Urinary bladder (tissue), 4 donors: ENCODE data around the gene SERPINC1. TPM values are rescaled to one million over a fixed set of nuclear protein-coding genes. Genes with fewer than 3 reads are reported as not detected.
"Not testable (repeated sequence)": the region's sequence is repeated elsewhere in the genome, so short reads cannot be mapped to it uniquely, and the experiment has no call there.

Experiments used
- DNase-seq: peaks from one replicate; pipeline ENCODE4 v3.0.0-alpha.2; 2015; ENCODE audit errors: extremely low spot score
- H3K27ac ChIP-seq: one replicate; pipeline ENCODE4 v1.5.1; 2013; ENCODE audit warnings: low read depth, mild to moderate bottlenecking, moderate library complexity
- H3K36me3 ChIP-seq: one replicate; pipeline ENCODE4 v1.6.1; 2013; ENCODE audit warnings: mild to moderate bottlenecking, moderate library complexity; ENCODE audit not compliant: insufficient read depth
- H3K4me1 ChIP-seq: one replicate; pipeline ENCODE4 v1.6.1; 2013; ENCODE audit warnings: mild to moderate bottlenecking, moderate library complexity; ENCODE audit not compliant: insufficient read depth
- H3K4me3 ChIP-seq: one replicate; pipeline ENCODE4 v1.5.1; 2013; ENCODE audit warnings: low read depth, low read length
- WGBS: extraction: QIAGEN DNeasy Blood & Tissue Kit; methylation state at CpG from one replicate; pipeline ENCODE4 v1.1.7; 2013; 5-methylcytosine and 5-hydroxymethylcytosine counted together
- polyA plus RNA-seq: library from polyadenylated mRNA; stranded (reverse); fragments of 200-250 nt; gene quantifications from one replicate; pipeline ENCODE4 v1.2.3, GENCODE V29; 2013
- small RNA-seq: library from RNA; depleted of rRNA; stranded (forward); fragments of <200 nt; gene quantifications from one replicate; pipeline ENCODE3, GENCODE V24; 2014
- total RNA-seq: library from RNA; depleted of rRNA; stranded (reverse); fragments of >200 nt; gene quantifications from one replicate; pipeline ENCODE4 v1.2.3, GENCODE V29; 2014
- donor health status: healthy with polysubstance abuse.
- donor health status: healthy.

SERPINC1 gene
- total and polyA plus RNA-seq, 2 donors: 1.4 TPM; not detected in 1

DNA sequence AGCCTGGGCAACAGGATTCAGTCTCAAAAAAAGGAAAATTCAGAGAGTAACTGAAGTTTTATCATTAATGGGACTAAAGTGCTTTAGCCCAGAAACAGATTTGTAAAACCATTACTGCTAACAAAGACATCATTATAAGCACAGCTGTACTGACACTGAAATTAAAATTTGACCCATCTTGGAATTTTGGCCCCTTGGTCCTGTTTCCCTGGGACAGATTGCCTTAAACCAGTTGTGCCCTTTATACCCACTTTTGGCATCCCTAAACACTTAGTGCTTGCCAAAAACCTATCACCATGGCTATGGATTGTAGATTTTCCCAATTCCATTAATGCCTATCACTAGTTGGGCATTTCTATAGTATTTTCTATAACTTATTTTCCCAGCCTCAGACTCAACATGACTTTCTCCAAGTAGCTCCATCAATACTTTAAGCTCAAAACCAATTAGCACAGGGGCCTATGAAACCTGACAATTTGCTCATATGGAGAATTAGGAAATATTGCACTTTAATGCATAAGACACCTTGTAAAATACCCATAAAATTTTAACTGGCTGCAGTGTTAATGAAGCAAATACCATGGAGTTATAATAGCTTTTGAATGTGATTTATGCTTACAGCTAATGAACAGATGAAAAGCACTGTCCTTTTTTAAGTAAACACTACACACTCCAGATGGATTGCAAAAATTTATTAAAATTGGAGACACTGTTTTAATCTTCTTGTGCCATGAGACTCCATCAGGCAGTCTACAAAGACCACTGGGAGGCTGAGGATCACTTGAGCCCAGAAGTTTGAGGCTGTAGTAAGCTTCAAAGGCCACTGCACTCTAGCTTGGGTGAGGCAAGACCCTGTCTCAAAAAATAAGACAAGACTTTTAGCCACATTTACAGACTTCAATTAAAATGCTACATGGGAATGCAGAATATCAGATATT lies 53.6 kb downstream of the SERPINC1 start:
- Histone ChIP-seq H3K4me3 (no peak overlapping the region), H3K36me3 (peaks cover 6% of the 10 kb centered on the region), H3K4me1 (no peaks in the 10 kb centered on the region), H3K27ac (no peak overlapping the region)
- DNase-seq: no peak

DNA sequence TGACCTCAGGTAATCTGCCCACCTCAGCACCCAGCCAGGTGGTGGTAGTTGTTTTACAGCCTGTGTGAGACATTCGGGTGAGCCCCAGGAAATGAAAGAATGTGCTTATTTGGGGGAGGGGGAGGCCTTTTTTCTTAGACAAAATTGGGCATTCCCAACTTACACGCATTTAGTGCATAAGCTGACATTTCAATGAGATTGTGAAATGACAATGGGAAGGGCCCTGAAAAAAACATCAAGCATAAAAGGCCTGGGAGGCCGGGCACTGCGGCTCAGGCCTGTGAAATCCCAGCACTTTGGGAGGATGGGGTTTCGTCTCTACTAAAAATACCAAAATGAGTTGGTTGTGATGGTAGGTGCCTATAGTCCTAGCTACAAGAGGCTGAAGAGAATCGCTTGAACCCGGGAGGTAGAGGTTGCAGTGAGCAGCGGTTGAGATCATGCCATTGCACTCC lies 54.3 kb downstream of the SERPINC1 start:
- peaks cover 6% of the 10 kb centered on the region for H3K36me3 ChIP-seq

DNA sequence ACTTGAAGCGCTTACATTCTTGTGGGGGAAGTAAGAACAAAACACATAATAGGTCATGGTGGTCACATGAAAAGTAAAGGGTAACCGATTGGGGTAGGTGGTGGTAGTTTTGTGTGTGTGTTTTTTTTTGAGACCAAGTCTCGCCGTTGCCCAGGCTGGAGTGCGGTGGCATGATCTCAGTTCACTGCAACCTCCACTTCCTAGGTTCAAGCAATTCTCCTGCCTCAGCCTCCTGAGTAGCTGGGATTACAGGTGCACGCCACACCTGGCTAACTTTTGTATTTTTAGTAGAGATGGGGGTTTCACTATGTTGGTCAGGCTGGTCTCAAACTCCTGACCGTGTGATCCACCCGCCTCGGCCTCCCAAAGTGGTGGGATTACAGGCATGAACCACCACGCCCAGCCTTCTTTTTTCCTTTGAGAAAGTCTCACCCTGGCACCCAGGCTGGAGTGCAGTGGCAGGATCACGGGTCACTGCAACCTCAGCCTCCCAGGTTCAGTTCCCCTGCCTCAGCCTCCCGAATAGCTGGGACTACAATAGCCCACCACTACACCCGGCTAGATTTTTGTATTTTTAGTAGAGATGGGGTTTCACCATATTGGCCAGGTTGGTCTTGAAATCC lies 54.9 kb downstream of the SERPINC1 start:
- DNase-seq, H3K4me3 ChIP-seq, H3K4me1 ChIP-seq, H3K36me3 ChIP-seq, H3K27ac ChIP-seq: not testable (repeated sequence)
- 81% methylated on average over 13 of the region's 13 CpGs for WGBS

More for the DNA sequence above, 54.3 kb downstream of the SERPINC1 start:
- no peak for DNase-seq
- H3K4me3 ChIP-seq: no peak overlapping the region
- H3K4me1 ChIP-seq: no peaks in the 10 kb centered on the region
- no peak overlapping the region for H3K27ac ChIP-seq
- WGBS: 67% methylated on average over 8 of the region's 8 CpGs

DNA sequence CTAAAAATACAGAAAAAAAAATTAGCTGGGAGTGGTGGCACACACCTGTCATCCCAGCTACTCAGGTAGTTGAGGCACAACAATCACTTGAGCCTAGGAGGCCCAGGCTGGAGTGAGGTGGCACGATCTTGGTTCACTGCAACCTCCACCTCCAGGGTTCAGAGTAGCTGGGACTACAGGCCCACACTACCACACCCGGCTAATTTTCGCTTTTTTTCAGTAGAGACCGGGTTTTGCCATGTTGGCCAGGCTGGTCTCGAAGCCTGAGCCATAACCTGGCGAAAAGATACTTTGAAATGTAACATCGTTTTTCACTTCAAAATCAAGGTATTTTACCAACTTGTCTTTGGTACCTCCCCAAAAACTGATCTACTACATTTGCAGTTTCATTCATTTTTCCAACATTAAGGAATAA lies 55.4 kb downstream of the SERPINC1 start:
- peaks cover 9% of the 10 kb centered on the region for H3K36me3 ChIP-seq
- no peak overlapping the region for H3K27ac ChIP-seq
- no peaks in the 10 kb centered on the region for H3K4me1 ChIP-seq
- DNase-seq: no peak
- no peak overlapping the region for H3K4me3 ChIP-seq
- WGBS: 93% methylated on average over 7 of the region's 7 CpGs

DNA sequence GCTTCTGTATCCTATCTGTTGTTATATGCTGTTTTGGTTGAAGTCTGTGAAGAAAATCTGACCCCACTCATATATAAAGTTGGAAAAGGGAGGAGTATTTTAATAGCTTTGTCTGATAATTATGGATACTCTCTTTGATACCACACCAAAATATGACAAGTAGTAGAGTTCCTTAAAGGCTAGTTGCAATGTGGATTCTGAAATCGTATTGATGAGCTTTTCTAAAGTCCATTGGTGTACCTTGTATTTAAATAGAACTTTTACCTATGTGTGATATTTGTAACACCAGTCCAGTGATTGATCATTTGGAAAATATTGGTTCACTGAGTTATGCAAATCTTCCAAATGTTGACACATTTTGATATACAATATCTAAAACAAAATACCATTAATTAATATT lies 57.1 kb downstream of the SERPINC1 start:
- H3K4me1 ChIP-seq: no peaks in the 10 kb centered on the region
- 87% methylated on average over 1 of the region's 1 CpG for WGBS
- H3K4me3 ChIP-seq: no peak overlapping the region
- peaks cover 9% of the 10 kb centered on the region for H3K36me3 ChIP-seq
- no peak for DNase-seq
- no peak overlapping the region for H3K27ac ChIP-seq

DNA sequence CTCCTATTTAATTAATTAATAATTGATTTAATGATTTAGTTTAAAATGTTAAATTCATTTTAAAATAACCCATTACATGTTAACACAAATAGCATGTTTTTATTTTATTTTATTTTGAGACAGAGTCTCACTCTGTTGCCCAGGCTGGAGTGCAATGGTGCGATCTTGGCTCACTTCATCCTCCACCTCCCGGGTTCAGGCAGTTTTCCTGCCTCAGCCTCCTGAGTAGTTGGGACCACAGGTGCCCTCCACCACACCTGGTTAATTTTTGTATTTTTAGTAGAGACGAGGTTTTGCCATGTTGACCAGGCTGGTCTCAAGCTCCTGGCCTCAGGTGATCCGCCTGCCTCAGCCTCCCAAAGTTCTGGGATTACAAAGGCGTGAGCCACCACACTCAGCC lies 57.6 kb downstream of the SERPINC1 start:
- H3K27ac ChIP-seq, H3K4me1 ChIP-seq, DNase-seq, H3K4me3 ChIP-seq, H3K36me3 ChIP-seq: not testable (repeated sequence)
- WGBS: 95% methylated on average over 5 of the region's 5 CpGs

DNA sequence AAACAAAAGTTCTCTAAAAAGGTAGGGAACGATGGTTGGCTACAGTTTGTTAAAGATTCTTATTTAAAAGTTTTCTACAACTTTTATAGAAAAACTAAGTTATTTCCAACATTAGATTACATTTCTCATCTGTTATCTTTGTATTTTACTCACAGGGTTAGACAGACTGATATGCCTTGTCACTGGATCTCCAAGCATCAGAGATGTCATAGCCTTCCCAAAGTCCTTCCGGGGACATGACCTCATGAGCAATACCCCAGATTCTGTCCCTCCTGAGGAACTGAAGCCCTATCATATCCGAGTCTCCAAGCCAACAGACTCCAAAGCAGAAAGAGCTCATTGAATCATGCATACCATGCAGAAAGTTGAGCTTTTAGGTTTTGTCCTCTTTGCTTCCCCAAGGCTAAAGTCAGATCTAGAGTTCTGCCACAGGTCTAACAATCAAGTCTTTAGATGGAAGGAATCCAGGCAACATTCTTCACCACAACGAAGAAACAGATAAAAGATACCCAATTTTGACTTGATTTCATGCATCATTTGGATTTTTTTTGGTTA lies 59.7 kb downstream of the SERPINC1 start:
- 76% methylated on average over 4 of the region's 4 CpGs for WGBS
- H3K4me3 ChIP-seq: no peak overlapping the region
- H3K27ac ChIP-seq: no peak overlapping the region
- no peaks in the 10 kb centered on the region for H3K4me1 ChIP-seq
- no peak for DNase-seq
- H3K36me3 ChIP-seq: peaks cover 8% of the 10 kb centered on the region

DNA sequence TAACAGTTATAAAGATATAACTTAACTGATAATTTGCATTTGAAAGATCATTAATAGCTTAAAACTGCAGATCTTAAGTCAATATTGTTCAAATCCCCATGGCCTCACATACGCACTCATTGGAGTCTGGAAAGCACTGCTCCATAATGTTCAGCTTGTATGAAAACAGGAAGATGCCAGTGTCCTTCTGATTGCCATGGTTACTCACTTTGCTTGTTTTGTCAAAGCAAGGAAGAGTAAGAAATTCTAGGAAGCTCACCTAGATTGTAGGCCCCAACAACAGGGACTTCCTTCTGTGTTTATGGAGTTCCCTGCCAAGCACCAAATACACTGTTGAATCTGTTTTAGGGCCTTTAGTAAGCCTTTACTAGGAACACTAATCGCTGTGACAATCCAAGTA lies 60.2 kb downstream of the SERPINC1 start:
- DNase-seq: no peak
- Histone ChIP-seq H3K36me3 (peaks cover 8% of the 10 kb centered on the region), H3K27ac (no peak overlapping the region), H3K4me3 (no peak overlapping the region), H3K4me1 (no peaks in the 10 kb centered on the region)
- WGBS: 85% methylated on average over 2 of the region's 2 CpGs

DNA sequence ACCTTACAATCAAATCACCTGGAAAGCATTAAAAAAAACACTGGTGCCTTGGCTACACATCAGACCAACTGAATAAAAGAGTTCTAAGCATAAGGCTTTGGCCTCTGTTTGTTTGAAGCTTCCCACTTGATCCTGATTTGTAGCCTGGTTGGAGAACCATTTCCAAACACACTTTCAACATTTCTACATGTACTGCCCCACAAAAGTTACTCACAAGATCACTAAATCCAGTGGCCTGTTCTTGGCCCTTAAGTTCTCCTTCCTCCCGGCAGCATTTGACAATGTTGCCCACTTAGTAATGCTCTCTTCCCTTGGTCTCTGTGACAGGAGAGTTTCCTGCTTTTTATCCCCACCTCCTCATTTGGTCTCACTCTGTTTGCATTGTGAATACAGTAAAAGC lies 61.1 kb downstream of the SERPINC1 start:
- Histone ChIP-seq H3K27ac (no peak overlapping the region), H3K4me3 (no peak overlapping the region), H3K36me3 (peaks cover 8% of the 10 kb centered on the region), H3K4me1 (no peaks in the 10 kb centered on the region)
- no peak for DNase-seq
- WGBS: 57% methylated on average over 1 of the region's 1 CpG

Small RNA genes within 50 kb of the gene (small RNA-seq; reads per million reads assigned to genes)
- not detected for gene RNA5SP67

Other genes with a start within 250 kb of the SERPINC1 start
- gene ANKRD45, start 247.5 kb downstream of the SERPINC1 start, total RNA-seq: 0.63 TPM
- gene ANKRD45, start 247.5 kb downstream of the SERPINC1 start, polyA plus RNA-seq: 0.32 TPM
- gene KLHL20, start 202.3 kb downstream of the SERPINC1 start, total RNA-seq: 45.1 TPM
- gene KLHL20, start 202.3 kb downstream of the SERPINC1 start, polyA plus RNA-seq: 22.5 TPM
- 17.0 TPM for gene DARS2, start 92.7 kb downstream of the SERPINC1 start, total RNA-seq
- gene DARS2, start 92.7 kb downstream of the SERPINC1 start, polyA plus RNA-seq: 6.5 TPM
- 26.3 TPM for gene CENPL, start 92.4 kb downstream of the SERPINC1 start, total RNA-seq
- gene CENPL, start 92.4 kb downstream of the SERPINC1 start, polyA plus RNA-seq: 3.7 TPM
- 317 TPM for gene GAS5, start 49.3 kb downstream of the SERPINC1 start, total RNA-seq
- gene GAS5, start 49.3 kb downstream of the SERPINC1 start, polyA plus RNA-seq: 610 TPM
- gene ZBTB37, start 48.9 kb downstream of the SERPINC1 start, total RNA-seq: 32.8 TPM
- 1.3 TPM for gene ZBTB37, start 48.9 kb downstream of the SERPINC1 start, polyA plus RNA-seq
- 43.3 TPM for gene RC3H1, start 105.0 kb upstream of the SERPINC1 start, total RNA-seq
- gene RC3H1, start 105.0 kb upstream of the SERPINC1 start, polyA plus RNA-seq: 3.7 TPM
- 102 TPM for gene RABGAP1L, start 242.2 kb upstream of the SERPINC1 start, total RNA-seq
- gene RABGAP1L, start 242.2 kb upstream of the SERPINC1 start, polyA plus RNA-seq: 14.5 TPM